Measurements from ENCODE around the gene SERPINB11. TPM values are rescaled to one million over a fixed set of nuclear protein-coding genes. Genes with fewer than 3 reads are reported as not detected.

The SERPINB11 gene
- total and polyA plus RNA-seq, 10 of the 15 experiments (the other 5 are each of a cell fraction or from before 2014, with no cell fraction given): not detected

GRCh38 chr18:63741769-63742168, 39.0 kb downstream of the SERPINB11 start:
- intact Hi-C loops (cut with micrococcal nuclease; ENCODE audit: unreplicated experiment): no loop called here
- TF ChIP-seq RAD21 (IDR thresholded peaks at IDR 0.05; ENCODE audit: insufficient read depth, low read depth, low read length) (peak; percentile 40; the same call in 1 of the 2 replicates), CTCF (IDR thresholded peaks at IDR 0.05 in 2 of 3, conservative IDR thresholded peaks at IDR 0.05 in 1 of 3; ENCODE audit: control insufficient read depth in 2 of 3, extremely low read depth in 1 of 3, insufficient read depth in 1 of 3, low read depth in 3 of 3, low read length in 3 of 3) (peak in 1 of 3 experiments; percentile 12; a peak in 1 of 6 replicates), NRF1 (conservative IDR thresholded peaks at IDR 0.05; ENCODE audit: low read depth, low read length) (no peak), RCOR1 (conservative IDR thresholded peaks at IDR 0.05; ENCODE audit: low read depth, low read length) (no peak), POLR2AphosphoS2 (IDR thresholded peaks at IDR 0.05; ENCODE audit: low read depth, low read length) (no peak), RFX5 (IDR thresholded peaks at IDR 0.05; ENCODE audit: low read depth, low read length) (no peak), CEBPB (IDR thresholded peaks at IDR 0.05; ENCODE audit: borderline replicate concordance in 1 of 2, low read depth in 2 of 2, low read length in 2 of 2) (no peak), SUPT20H (IDR thresholded peaks at IDR 0.05; ENCODE audit: borderline replicate concordance, control insufficient read depth, low read depth, low read length) (no peak), HDAC2 (IDR thresholded peaks at IDR 0.05) (no peak), ZNF622 (IDR thresholded peaks at IDR 0.05) (no peak), EZH2 (IDR thresholded peaks at IDR 0.05; ENCODE audit: borderline replicate concordance, control insufficient read depth, low read depth, low read length) (no peak), SRF (IDR thresholded peaks at IDR 0.05; ENCODE audit: low read depth in 2 of 2, low read length in 2 of 2) (no peak)
- Histone ChIP-seq H3K36me3 (ENCODE audit: control insufficient read depth in 2 of 2, insufficient read depth in 2 of 2, low read length in 1 of 2) (no peaks in the 10 kb centered on the region), H3K27me3 (replicated peaks in 1 of 2; ENCODE audit: control insufficient read depth in 2 of 2, insufficient read depth in 2 of 2, low read length in 1 of 2) (no peaks in the 10 kb centered on the region), H3K9ac (ENCODE audit: control insufficient read depth, insufficient read depth, low read length) (no peak overlapping the region), H3K9me3 (replicated peaks; ENCODE audit: control insufficient read depth, insufficient read depth, low read length) (no peaks in the 10 kb centered on the region), H3K79me2 (ENCODE audit: control insufficient read depth, insufficient read depth, low read length) (no peaks in the 10 kb centered on the region), H3K4me3 (no peak overlapping the region), H3K4me2 (ENCODE audit: control insufficient read depth, insufficient read depth) (no peak overlapping the region), H2AFZ (ENCODE audit: control insufficient read depth, low read depth, low read length) (no peak overlapping the region), H3K4me1 (ENCODE audit: control insufficient read depth, insufficient read depth, low read length) (no peaks in the 10 kb centered on the region), H3K27ac (ENCODE audit: control insufficient read depth, insufficient read depth) (no peak overlapping the region), H4K20me1 (ENCODE audit: control insufficient read depth, insufficient read depth) (no peaks in the 10 kb centered on the region)
- in situ Hi-C loops (cut with MboI): no loop called here
- FAIRE-seq: no peak
- ChIA-PET SMC1A (ENCODE audit: uncharacterized antibody, unreplicated experiment) (interaction anchor here (0.6 to 1.0 kb wide), 4 partner anchors 23 to 853 kb away, joined by 3 to 4 read pairs (median 4); no protein-coding TSS in a partner anchor), POLR2A (no interaction called here), RAD21 (ENCODE audit: unreplicated experiment) (no interaction called here), CTCF (interaction anchor here (0.6 to 1.2 kb wide), 2 partner anchors 14 to 223 kb away, joined by 3 to 5 read pairs; no protein-coding TSS in a partner anchor)
- BruUV-seq (replicated peaks): no TSS peak
- ATAC-seq: no peak
- no peak for DNase-seq (ENCODE audit: low read depth, low spot score)
- 8% methylated on average over 4 of the region's 4 CpGs for WGBS (ENCODE audit: insufficient coverage, insufficient replicate concordance, low lambda C conversion rate, missing lambda C conversion rate)

All from GM12878 (cell line).